ENCODE results near the gene BACE2. TPM values are rescaled to one million over a fixed set of nuclear protein-coding genes. Genes with fewer than 3 reads are reported as not detected.
A peak's percentile ranks its signal among the peaks of the same experiment; 100 is the strongest.

BACE2 gene
- total RNA-seq, 2 donors from 2014 or later = 59.3 to 65.1 TPM

- intact Hi-C loops (cut with DNase I, micrococcal nuclease) = no loop called here
- ATAC-seq (no peak), DNase-seq (no peak)
Measured at GRCh38 chr21:41204736-41205135, 36.8 kb downstream of the BACE2 start.

- intact Hi-C loops (cut with DNase I, micrococcal nuclease) = no loop called here
- peak; percentile 47 for ATAC-seq
- peak; percentile 52 to 78 for DNase-seq
Measured at GRCh38 chr21:41207401-41208375, 39.7 kb downstream of the BACE2 start.

- ATAC-seq (no peak), DNase-seq (no peak)
- intact Hi-C loops (cut with DNase I, micrococcal nuclease) = no loop called here
Measured at GRCh38 chr21:41208376-41208763, 40.4 kb downstream of the BACE2 start.

- intact Hi-C loops (cut with DNase I, micrococcal nuclease) = no loop called here
- ATAC-seq (peak; percentile 40), DNase-seq (no peak)
Measured at GRCh38 chr21:41209016-41209619, 41.2 kb downstream of the BACE2 start.

- DNase-seq = no peak
- intact Hi-C loops (cut with DNase I, micrococcal nuclease) = no loop called here
- no peak for ATAC-seq
Measured at GRCh38 chr21:41210426-41211059, 42.6 kb downstream of the BACE2 start.

- ATAC-seq (no peak), DNase-seq (no peak)
- intact Hi-C loops (cut with DNase I, micrococcal nuclease) = no loop called here
Measured at GRCh38 chr21:41211060-41211805, 43.3 kb downstream of the BACE2 start.

- intact Hi-C loops (cut with DNase I, micrococcal nuclease) = no loop called here
- ATAC-seq (no peak), DNase-seq (no peak)
Measured at GRCh38 chr21:41213021-41213420, 45.1 kb downstream of the BACE2 start.

GRCh38 chr21:41215856-41216408, 48.0 kb downstream of the BACE2 start:
- intact Hi-C loops (cut with DNase I, micrococcal nuclease) = no loop called here
- no peak for ATAC-seq
- DNase-seq = no peak

- DNase-seq (no peak), ATAC-seq (no peak)
Measured at GRCh38 chr21:41216486-41216885, 48.5 kb downstream of the BACE2 start.

GRCh38 chr21:41217671-41218385, 49.9 kb downstream of the BACE2 start:
- peak; percentile 96 for ATAC-seq
- DNase-seq = peak; percentile 75 to 84
- intact Hi-C loops (cut with DNase I, micrococcal nuclease) = no loop called here

More at GRCh38 chr21:41216486-41216885, 48.5 kb downstream of the BACE2 start:
- intact Hi-C loops (cut with DNase I, micrococcal nuclease) = no loop called here

GRCh38 chr21:41219498-41220207, 51.7 kb downstream of the BACE2 start:
- DNase-seq = no peak
- intact Hi-C loops (cut with DNase I, micrococcal nuclease) = no loop called here
- ATAC-seq = no peak

GRCh38 chr21:41220208-41220733, 52.3 kb downstream of the BACE2 start:
- ATAC-seq (no peak), DNase-seq (no peak)
- intact Hi-C loops (cut with DNase I, micrococcal nuclease) = no loop called here

- no peak for ATAC-seq
- no peak for DNase-seq
- intact Hi-C loops (cut with DNase I, micrococcal nuclease) = no loop called here
Measured at GRCh38 chr21:41222247-41223068, 54.5 kb downstream of the BACE2 start.

- intact Hi-C loops (cut with DNase I, micrococcal nuclease) = no loop called here
- DNase-seq = no peak
Measured at GRCh38 chr21:41226853-41227252, 58.9 kb downstream of the BACE2 start.

GRCh38 chr21:41227357-41228005, 59.5 kb downstream of the BACE2 start:
- ATAC-seq (peak; percentile 51), DNase-seq (no peak)
- intact Hi-C loops (cut with DNase I, micrococcal nuclease) = no loop called here

More at GRCh38 chr21:41226853-41227252, 58.9 kb downstream of the BACE2 start:
- no peak for ATAC-seq

GRCh38 chr21:41228006-41228370, 60.0 kb downstream of the BACE2 start:
- DNase-seq = peak; percentile 41 to 63
- intact Hi-C loops (cut with DNase I, micrococcal nuclease) = no loop called here
- ATAC-seq = peak; percentile 93

Measured in left colon (tissue), 2 donors.